H9 (cell line): ENCODE results near the gene MT1H. TPM values are rescaled to one million over a fixed set of nuclear protein-coding genes. Genes with fewer than 3 reads are reported as not detected.

Source experiments
- DNase-seq: peaks from one replicate; pipeline ENCODE4 v3.0.0-alpha.2; 2017
- H2AFZ ChIP-seq: one replicate; pipeline ENCODE4 v1.6.1; 2013; ENCODE audit warnings: mild to moderate bottlenecking, low read length, control low read depth, moderate library complexity
- H2AK5ac ChIP-seq: 2 replicates; pipeline ENCODE4 v1.6.1; 2013; ENCODE audit warnings: low read length, control low read depth, mixed read lengths; ENCODE audit not compliant: insufficient read length
- H2BK120ac ChIP-seq: one replicate; pipeline ENCODE4 v1.6.1; 2013; ENCODE audit warnings: low read depth, mild to moderate bottlenecking, low read length, control low read depth, inconsistent platforms; ENCODE audit not compliant: poor library complexity, severe bottlenecking
- H2BK12ac ChIP-seq: 2 replicates; pipeline ENCODE4 v1.6.1; 2013; ENCODE audit warnings: low read length, control low read depth, mixed read lengths, low read depth; ENCODE audit not compliant: insufficient read length
- H2BK15ac ChIP-seq: 2 replicates; pipeline ENCODE4 v1.6.1; 2013; ENCODE audit warnings: low read depth, low read length, control low read depth
- H2BK20ac ChIP-seq: one replicate; pipeline ENCODE4 v1.6.1; 2013; ENCODE audit warnings: low read depth, mild to moderate bottlenecking, low read length, control low read depth, inconsistent platforms; ENCODE audit not compliant: poor library complexity, severe bottlenecking
- H2BK5ac ChIP-seq: 2 replicates; pipeline ENCODE4 v1.6.1; 2013; ENCODE audit warnings: low read length, control low read depth, mixed read lengths; ENCODE audit not compliant: insufficient read length
- H3K14ac ChIP-seq: 2 replicates; pipeline ENCODE4 v1.6.1; 2013; ENCODE audit warnings: low read length, control low read depth; ENCODE audit not compliant: insufficient read depth
- H3K18ac ChIP-seq: 2 replicates; pipeline ENCODE4 v1.6.1; 2013; ENCODE audit warnings: low read depth, mild to moderate bottlenecking, mixed read lengths, low read length, control low read depth; ENCODE audit not compliant: insufficient read length
- H3K23ac ChIP-seq: 2 replicates; pipeline ENCODE4 v1.6.1; 2013; ENCODE audit warnings: low read length, control low read depth, mixed read lengths, low read depth; ENCODE audit not compliant: insufficient read length
- H3K23me2 ChIP-seq: 2 replicates; pipeline ENCODE4 v1.6.1; 2013; ENCODE audit warnings: low read depth, mild to moderate bottlenecking, mixed read lengths, low read length, control low read depth; ENCODE audit not compliant: insufficient read length, poor library complexity, severe bottlenecking
- H3K27ac ChIP-seq: 2 replicates; pipeline ENCODE4 v1.5.1; 2013; ENCODE audit warnings: low read length, control low read depth, mixed read lengths, low read depth; ENCODE audit not compliant: insufficient read length
- H3K27me3 ChIP-seq: 2 replicates; pipeline ENCODE4 v1.6.1; 2013; ENCODE audit warnings: low read length, control low read depth, inconsistent platforms; ENCODE audit not compliant: insufficient read depth
- H3K4ac ChIP-seq: 2 replicates; pipeline ENCODE4 v1.6.1; 2013; ENCODE audit warnings: low read depth, mild to moderate bottlenecking, control low read depth, inconsistent platforms, low read length, moderate library complexity
- H3K4me1 ChIP-seq: 2 replicates; pipeline ENCODE4 v1.6.1; 2013; ENCODE audit warnings: low read length, control low read depth, inconsistent platforms; ENCODE audit not compliant: insufficient read depth
- H3K4me2 ChIP-seq: 2 replicates; pipeline ENCODE4 v1.6.1; 2013; ENCODE audit warnings: low read length, control low read depth, mixed read lengths; ENCODE audit not compliant: insufficient read length, insufficient read depth
- H3K56ac ChIP-seq: 2 replicates; pipeline ENCODE4 v1.6.1; 2013; ENCODE audit warnings: low read depth, mild to moderate bottlenecking, mixed read lengths, low read length, control low read depth; ENCODE audit not compliant: insufficient read length
- H3K79me1 ChIP-seq: 2 replicates; pipeline ENCODE4 v1.6.1; 2013; ENCODE audit warnings: low read depth, mild to moderate bottlenecking, moderate library complexity, low read length, control low read depth, inconsistent platforms; ENCODE audit not compliant: insufficient read depth, poor library complexity, severe bottlenecking
- H3K79me2 ChIP-seq: 2 replicates; pipeline ENCODE4 v1.6.1; 2013; ENCODE audit warnings: low read length, control low read depth, inconsistent platforms; ENCODE audit not compliant: insufficient read depth
- H3K9ac ChIP-seq: 2 replicates; pipeline ENCODE4 v1.6.1; 2013; ENCODE audit warnings: low read length, control low read depth, mixed read lengths; ENCODE audit not compliant: insufficient read length; ENCODE audit errors: extremely low read depth
- H3K9me3 ChIP-seq: one replicate; pipeline ENCODE4 v1.6.1; 2013; ENCODE audit warnings: low read depth, low read length, inconsistent platforms; ENCODE audit not compliant: control insufficient read depth
- H3T11ph ChIP-seq: one replicate; pipeline ENCODE4 v1.6.1; 2013; ENCODE audit warnings: mild to moderate bottlenecking, low read length, control low read depth, inconsistent platforms
- H4K20me1 ChIP-seq: one replicate; pipeline ENCODE4 v1.6.1; 2013; ENCODE audit not compliant: control insufficient read depth, insufficient read length, insufficient read depth
- H4K5ac ChIP-seq: 2 replicates; pipeline ENCODE4 v1.6.1; 2013; ENCODE audit warnings: low read depth, mild to moderate bottlenecking, mixed read lengths, low read length, control low read depth; ENCODE audit not compliant: insufficient read length
- H4K8ac ChIP-seq: replicated peaks from 2 replicates; pipeline ENCODE4 v1.6.1; 2013; ENCODE audit warnings: low read length, control low read depth, mixed read lengths, low read depth; ENCODE audit not compliant: insufficient read length
- H4K91ac ChIP-seq: 2 replicates; pipeline ENCODE4 v1.6.1; 2013; ENCODE audit warnings: low read depth, mild to moderate bottlenecking, moderate library complexity, mixed read lengths, low read length, control low read depth; ENCODE audit not compliant: insufficient read length
- H3K27ac Mint-ChIP-seq, 3 experiments: 2 replicates in 2 of 3; 3 replicates in 1 of 3; pipeline ENCODE4 v1.8.0; 2020 to 2021; ENCODE audit warnings: mixed read lengths in 3 of 3, mild to moderate bottlenecking in 1 of 3, moderate library complexity in 1 of 3
- H3K27me3 Mint-ChIP-seq: 2 replicates; pipeline ENCODE4 v1.8.0; 2021; ENCODE audit warnings: low read depth, mild to moderate bottlenecking, moderate library complexity, mixed read lengths
- H3K36me3 Mint-ChIP-seq, 3 experiments: 2 replicates in 2 of 3; 3 replicates in 1 of 3; pipeline ENCODE4 v1.8.0; 2020 to 2021; ENCODE audit warnings: low read depth in 3 of 3, mixed read lengths in 3 of 3; ENCODE audit not compliant: insufficient read depth in 1 of 3
- H3K4me1 Mint-ChIP-seq, 2 experiments: 2 replicates each; pipeline ENCODE4 v1.8.0; 2020; ENCODE audit warnings: mixed read lengths in 2 of 2
- H3K4me3 Mint-ChIP-seq, 2 experiments: 2 replicates in 1 of 2; 3 replicates in 1 of 2; pipeline ENCODE4 v1.8.0; 2020 to 2021; ENCODE audit warnings: mild to moderate bottlenecking in 2 of 2, mixed read lengths in 2 of 2, moderate library complexity in 1 of 2
- H3K9me3 Mint-ChIP-seq, 2 experiments: 2 replicates in 1 of 2; 3 replicates in 1 of 2; pipeline ENCODE4 v1.8.0; 2020; ENCODE audit warnings: mild to moderate bottlenecking in 2 of 2, mixed read lengths in 2 of 2, moderate library complexity in 1 of 2
- WGBS: extraction: QIAGEN DNeasy Blood & Tissue Kit; methylation state at CpG from one replicate; pipeline ENCODE4 v1.1.7; 2013; ENCODE audit warnings: missing lambda C conversion rate, low lambda C conversion rate, mixed read lengths; ENCODE audit not compliant: insufficient read length; ENCODE audit errors: extremely low coverage; 5-methylcytosine and 5-hydroxymethylcytosine counted together
- total RNA-seq: library from RNA; stranded (reverse); gene quantifications from 2 replicates; pipeline ENCODE4 v1.2.1, GENCODE V29; 2021
- TF ChIP-seq, protein P1 (sequence below): fragments of 200-600 bp; sonication (generic); conservative IDR thresholded peaks from 3 replicates; pipeline ENCODE4 v1.8.0; 2021; ENCODE audit warnings: antibody characterized with exemption, mild to moderate bottlenecking

Gene MT1H
- total RNA-seq, 1 experiment from 2014 or later: 12.5 TPM

DNA sequence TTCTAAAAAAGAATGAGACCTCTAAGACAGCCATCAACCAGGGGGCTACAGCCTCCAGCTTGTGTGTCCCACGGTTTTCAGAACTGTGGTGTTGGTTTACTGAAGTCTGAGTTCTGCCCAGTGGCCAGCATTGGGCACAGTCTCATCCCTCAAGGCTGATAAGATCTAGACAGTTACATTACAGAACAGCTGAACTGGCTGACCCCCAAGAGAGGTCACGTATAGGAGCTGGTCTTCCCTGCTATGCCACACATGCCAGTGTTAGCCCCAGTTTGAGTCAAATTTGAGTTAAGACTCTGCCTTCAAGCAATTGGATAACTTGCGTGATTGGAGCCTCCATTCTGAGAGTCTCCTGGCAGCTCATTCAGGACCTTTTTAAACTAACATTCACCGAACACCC is 45.5 kb downstream of the MT1H start:
- H3K9me3 ChIP-seq: no peaks in the 10 kb centered on the region
- no peak overlapping the region for H2AK5ac ChIP-seq
- no peak overlapping the region for H4K8ac ChIP-seq
- H3K27ac ChIP-seq: no peak overlapping the region
- H3K4me1 ChIP-seq: no peaks in the 10 kb centered on the region
- H3K56ac ChIP-seq: no peak overlapping the region
- no peak overlapping the region for H2BK120ac ChIP-seq
- H4K20me1 ChIP-seq: no peaks in the 10 kb centered on the region
- no peak for DNase-seq
- no peak overlapping the region for H2BK12ac ChIP-seq
- no peak overlapping the region for H3K4me2 ChIP-seq
- no peak overlapping the region for H3K9ac ChIP-seq
- H3K14ac ChIP-seq: no peak overlapping the region
- Mint-ChIP-seq H3K27ac (no peak overlapping the region), H3K36me3 (no peaks in the 10 kb centered on the region), H3K4me1 (peaks cover 5 to 9% of the 10 kb centered on the region in 2 experiments), H3K9me3 (peaks cover 0 to 4% of the 10 kb centered on the region in 2 experiments; a peak in 2 of 5 replicates), H3K27me3 (peaks cover 51% of the 10 kb centered on the region), H3K4me3 (no peak overlapping the region)
- no peaks in the 10 kb centered on the region for H3K79me2 ChIP-seq
- no peak overlapping the region for H3K23ac ChIP-seq
- no peak overlapping the region for H3K18ac ChIP-seq
- no peaks in the 10 kb centered on the region for H3K79me1 ChIP-seq
- no peaks in the 10 kb centered on the region; the same call in 1 of the 2 replicates for H3K27me3 ChIP-seq
- no peak overlapping the region for H2AFZ ChIP-seq
- whole genome bisulfite sequencing: no CpG with 5 or more reads among the region's 4 CpGs
- no peaks in the 10 kb centered on the region for H3K23me2 ChIP-seq
- H4K5ac ChIP-seq: no peak overlapping the region
- H2BK5ac ChIP-seq: no peak overlapping the region
- TF ChIP-seq, protein P1, sequence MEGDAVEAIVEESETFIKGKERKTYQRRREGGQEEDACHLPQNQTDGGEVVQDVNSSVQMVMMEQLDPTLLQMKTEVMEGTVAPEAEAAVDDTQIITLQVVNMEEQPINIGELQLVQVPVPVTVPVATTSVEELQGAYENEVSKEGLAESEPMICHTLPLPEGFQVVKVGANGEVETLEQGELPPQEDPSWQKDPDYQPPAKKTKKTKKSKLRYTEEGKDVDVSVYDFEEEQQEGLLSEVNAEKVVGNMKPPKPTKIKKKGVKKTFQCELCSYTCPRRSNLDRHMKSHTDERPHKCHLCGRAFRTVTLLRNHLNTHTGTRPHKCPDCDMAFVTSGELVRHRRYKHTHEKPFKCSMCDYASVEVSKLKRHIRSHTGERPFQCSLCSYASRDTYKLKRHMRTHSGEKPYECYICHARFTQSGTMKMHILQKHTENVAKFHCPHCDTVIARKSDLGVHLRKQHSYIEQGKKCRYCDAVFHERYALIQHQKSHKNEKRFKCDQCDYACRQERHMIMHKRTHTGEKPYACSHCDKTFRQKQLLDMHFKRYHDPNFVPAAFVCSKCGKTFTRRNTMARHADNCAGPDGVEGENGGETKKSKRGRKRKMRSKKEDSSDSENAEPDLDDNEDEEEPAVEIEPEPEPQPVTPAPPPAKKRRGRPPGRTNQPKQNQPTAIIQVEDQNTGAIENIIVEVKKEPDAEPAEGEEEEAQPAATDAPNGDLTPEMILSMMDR: no peak
- H4K91ac ChIP-seq: no peak overlapping the region
- no peak overlapping the region for H2BK20ac ChIP-seq
- H3T11ph ChIP-seq: no peak overlapping the region
- no peak overlapping the region for H3K4ac ChIP-seq
- H2BK15ac ChIP-seq: no peak overlapping the region
